ENCODE data around the gene PANK2.

Gene PANK2

DNA sequence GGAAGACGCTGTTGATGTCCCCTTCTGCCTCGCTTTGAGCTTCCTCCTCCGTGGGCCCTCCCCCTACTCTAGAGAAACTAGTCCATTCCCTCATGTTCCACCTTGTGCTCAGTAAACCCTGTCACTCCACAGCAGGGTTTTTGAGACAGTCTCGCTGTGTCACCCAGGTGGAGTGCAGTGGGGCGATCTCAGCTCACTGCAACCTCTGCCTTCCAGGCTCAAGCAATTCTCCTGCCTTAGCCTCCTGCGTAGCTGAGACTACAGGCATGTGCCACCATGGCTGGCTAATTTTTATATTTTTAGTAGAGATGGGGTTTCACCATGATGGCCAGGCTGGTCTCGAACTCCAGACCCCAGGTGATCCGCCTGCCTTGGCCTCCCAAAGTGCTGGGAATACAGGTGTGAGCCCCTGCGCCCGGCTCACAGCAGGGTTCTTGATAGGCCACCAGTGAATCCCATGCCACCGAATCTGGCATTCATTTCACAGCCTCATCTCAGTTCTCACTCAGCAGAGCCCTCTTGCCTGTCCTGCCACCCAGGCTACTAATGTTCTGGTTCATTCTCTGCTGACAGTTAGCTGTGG is 36.0 kb downstream of the PANK2 start:
- H3K4me1 ChIP-seq (ENCODE audit: control insufficient read depth in 1 of 2, insufficient read depth in 2 of 2, low read length in 2 of 2) = peaks cover 9 to 23% of the 10 kb centered on the region in 2 donors
- no peak overlapping the region for H3K27ac ChIP-seq (ENCODE audit: low read depth, low read length)
- H3K9ac ChIP-seq (ENCODE audit: low read depth in 1 of 2, low read length in 2 of 2) = no peak overlapping the region
- H3K27me3 ChIP-seq (ENCODE audit: control insufficient read depth in 1 of 2, insufficient read depth in 2 of 2, low read length in 2 of 2) = no peaks in the 10 kb centered on the region
- H3K4me3 ChIP-seq (ENCODE audit: low read depth in 1 of 2, low read length in 2 of 2) = no peak overlapping the region
- H3K36me3 ChIP-seq (ENCODE audit: control insufficient read depth in 1 of 2, insufficient read depth in 2 of 2, low read length in 2 of 2) = peaks cover 22 to 54% of the 10 kb centered on the region in 2 donors
- no peaks in the 10 kb centered on the region for H3K9me3 ChIP-seq (ENCODE audit: control insufficient read depth in 1 of 2, low read length in 2 of 2)

DNA sequence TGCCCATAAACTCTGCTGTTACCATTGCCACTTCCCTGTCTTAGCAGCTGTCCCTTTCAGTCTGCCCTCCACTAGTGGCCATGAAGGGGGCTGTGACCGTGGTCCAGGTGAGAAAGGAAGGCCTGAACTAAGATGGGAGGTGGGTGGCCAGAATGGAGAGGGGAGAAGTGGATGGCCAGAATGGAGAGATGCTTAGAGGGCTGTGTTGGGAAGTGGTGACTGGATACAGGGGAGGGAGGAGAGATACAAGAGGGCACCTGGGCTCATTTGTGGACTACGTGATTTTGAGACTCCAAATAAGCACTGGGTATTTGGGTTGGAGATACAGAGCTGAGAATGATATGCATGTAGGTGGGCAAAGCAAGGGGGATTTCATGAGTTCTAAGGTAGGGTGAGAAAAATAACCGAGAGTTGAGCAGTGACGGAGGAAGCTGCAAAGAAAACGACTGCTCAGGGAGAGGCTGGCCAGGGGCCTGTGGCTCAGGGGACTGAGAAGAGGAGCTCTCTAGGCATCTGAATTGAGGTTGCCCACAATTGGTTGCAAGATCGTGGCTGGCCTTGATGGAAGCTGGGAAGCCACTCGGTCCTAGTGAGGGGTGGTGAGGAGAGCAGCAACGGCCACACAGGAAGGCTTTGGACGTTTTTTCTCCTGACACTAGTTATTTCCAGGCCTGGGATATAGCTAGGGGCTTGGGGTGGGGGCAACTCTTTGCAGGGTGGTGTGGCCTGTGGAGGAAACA is 36.9 kb downstream of the PANK2 start:
- no peaks in the 10 kb centered on the region for H3K9me3 ChIP-seq (ENCODE audit: control insufficient read depth in 1 of 2, low read length in 2 of 2)
- H3K27ac ChIP-seq (ENCODE audit: low read depth, low read length) = no peak overlapping the region
- peaks cover 9 to 23% of the 10 kb centered on the region in 2 donors for H3K4me1 ChIP-seq (ENCODE audit: control insufficient read depth in 1 of 2, insufficient read depth in 2 of 2, low read length in 2 of 2)
- H3K9ac ChIP-seq (ENCODE audit: low read depth in 1 of 2, low read length in 2 of 2) = no peak overlapping the region
- H3K27me3 ChIP-seq (ENCODE audit: control insufficient read depth in 1 of 2, insufficient read depth in 2 of 2, low read length in 2 of 2) = no peaks in the 10 kb centered on the region
- H3K4me3 ChIP-seq (ENCODE audit: low read depth in 1 of 2, low read length in 2 of 2) = no peak overlapping the region
- H3K36me3 ChIP-seq (ENCODE audit: control insufficient read depth in 1 of 2, insufficient read depth in 2 of 2, low read length in 2 of 2) = peaks cover 22 to 48% of the 10 kb centered on the region in 2 donors

DNA sequence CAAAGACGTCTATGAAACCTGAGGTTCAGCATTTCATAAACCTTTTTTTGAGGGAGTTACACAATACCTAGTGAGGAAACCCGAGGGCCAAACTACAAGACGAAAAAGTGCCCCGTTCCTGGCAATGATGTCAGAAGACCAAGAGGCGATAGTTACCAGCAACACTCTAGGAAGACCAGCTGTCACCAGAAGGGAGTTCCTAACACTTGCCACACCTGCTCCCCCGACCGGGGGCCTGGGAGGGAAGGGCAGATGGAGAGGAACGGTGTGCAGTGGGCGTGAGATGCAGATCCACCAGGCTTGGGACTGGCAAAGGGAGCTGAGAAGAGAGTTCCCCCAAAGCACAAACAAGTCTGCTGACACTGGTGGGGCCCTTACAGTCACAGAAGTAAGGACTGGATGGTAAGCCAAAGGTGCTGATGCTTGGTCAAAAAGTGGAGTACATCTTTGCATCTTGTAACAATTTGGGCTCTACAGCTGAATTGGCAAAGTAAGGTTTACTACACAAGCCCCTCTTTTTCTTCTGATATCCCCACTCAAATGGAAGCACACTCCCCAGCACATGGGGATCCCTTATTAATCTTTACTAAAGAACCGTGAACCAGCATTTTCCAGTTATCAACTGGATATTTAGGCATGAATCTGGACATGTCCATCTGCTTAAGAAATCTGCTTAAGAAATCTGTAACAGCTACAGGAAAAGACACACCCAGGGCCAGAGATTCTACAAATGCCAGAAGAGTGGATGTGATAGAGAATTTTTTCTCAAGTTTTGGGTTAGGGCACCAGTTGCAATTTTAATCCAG is 38.5 kb downstream of the PANK2 start:
- H3K9me3 ChIP-seq (ENCODE audit: control insufficient read depth in 1 of 2, low read length in 2 of 2) = no peaks in the 10 kb centered on the region
- no peak overlapping the region for H3K27ac ChIP-seq (ENCODE audit: low read depth, low read length)
- H3K4me3 ChIP-seq (ENCODE audit: low read depth in 1 of 2, low read length in 2 of 2) = no peak overlapping the region
- no peak overlapping the region for H3K9ac ChIP-seq (ENCODE audit: low read depth in 1 of 2, low read length in 2 of 2)
- peaks cover 22 to 33% of the 10 kb centered on the region in 2 donors for H3K36me3 ChIP-seq (ENCODE audit: control insufficient read depth in 1 of 2, insufficient read depth in 2 of 2, low read length in 2 of 2)
- peaks cover 9 to 18% of the 10 kb centered on the region in 2 donors for H3K4me1 ChIP-seq (ENCODE audit: control insufficient read depth in 1 of 2, insufficient read depth in 2 of 2, low read length in 2 of 2)
- no peaks in the 10 kb centered on the region for H3K27me3 ChIP-seq (ENCODE audit: control insufficient read depth in 1 of 2, insufficient read depth in 2 of 2, low read length in 2 of 2)

DNA sequence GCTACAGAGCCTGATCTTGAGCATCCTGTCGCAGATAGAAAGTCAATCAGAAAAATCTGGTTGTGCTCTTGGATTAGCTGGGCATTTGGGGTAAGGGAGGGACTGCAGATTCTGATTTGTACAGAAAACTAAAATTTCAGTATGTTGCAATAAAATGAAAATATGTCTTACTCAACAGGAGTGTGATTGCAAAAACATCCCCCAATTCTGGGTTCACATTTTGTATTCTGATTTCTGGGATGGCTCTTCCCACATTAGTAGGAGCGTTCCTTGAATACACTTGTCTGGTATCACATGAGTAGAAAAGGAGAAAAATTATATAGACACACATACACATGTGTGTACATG is 40.5 kb downstream of the PANK2 start:
- Histone ChIP-seq H3K4me1 (ENCODE audit: control insufficient read depth in 1 of 2, insufficient read depth in 2 of 2, low read length in 2 of 2) (peaks cover 12 to 16% of the 10 kb centered on the region in 2 donors), H3K4me3 (ENCODE audit: low read depth in 1 of 2, low read length in 2 of 2) (no peak overlapping the region), H3K9ac (ENCODE audit: low read depth in 1 of 2, low read length in 2 of 2) (no peak overlapping the region), H3K27me3 (ENCODE audit: control insufficient read depth in 1 of 2, insufficient read depth in 2 of 2, low read length in 2 of 2) (no peaks in the 10 kb centered on the region), H3K36me3 (ENCODE audit: control insufficient read depth in 1 of 2, insufficient read depth in 2 of 2, low read length in 2 of 2) (peaks cover 13 to 21% of the 10 kb centered on the region in 2 donors), H3K9me3 (ENCODE audit: control insufficient read depth in 1 of 2, low read length in 2 of 2) (no peaks in the 10 kb centered on the region), H3K27ac (ENCODE audit: low read depth, low read length) (no peak overlapping the region)

DNA sequence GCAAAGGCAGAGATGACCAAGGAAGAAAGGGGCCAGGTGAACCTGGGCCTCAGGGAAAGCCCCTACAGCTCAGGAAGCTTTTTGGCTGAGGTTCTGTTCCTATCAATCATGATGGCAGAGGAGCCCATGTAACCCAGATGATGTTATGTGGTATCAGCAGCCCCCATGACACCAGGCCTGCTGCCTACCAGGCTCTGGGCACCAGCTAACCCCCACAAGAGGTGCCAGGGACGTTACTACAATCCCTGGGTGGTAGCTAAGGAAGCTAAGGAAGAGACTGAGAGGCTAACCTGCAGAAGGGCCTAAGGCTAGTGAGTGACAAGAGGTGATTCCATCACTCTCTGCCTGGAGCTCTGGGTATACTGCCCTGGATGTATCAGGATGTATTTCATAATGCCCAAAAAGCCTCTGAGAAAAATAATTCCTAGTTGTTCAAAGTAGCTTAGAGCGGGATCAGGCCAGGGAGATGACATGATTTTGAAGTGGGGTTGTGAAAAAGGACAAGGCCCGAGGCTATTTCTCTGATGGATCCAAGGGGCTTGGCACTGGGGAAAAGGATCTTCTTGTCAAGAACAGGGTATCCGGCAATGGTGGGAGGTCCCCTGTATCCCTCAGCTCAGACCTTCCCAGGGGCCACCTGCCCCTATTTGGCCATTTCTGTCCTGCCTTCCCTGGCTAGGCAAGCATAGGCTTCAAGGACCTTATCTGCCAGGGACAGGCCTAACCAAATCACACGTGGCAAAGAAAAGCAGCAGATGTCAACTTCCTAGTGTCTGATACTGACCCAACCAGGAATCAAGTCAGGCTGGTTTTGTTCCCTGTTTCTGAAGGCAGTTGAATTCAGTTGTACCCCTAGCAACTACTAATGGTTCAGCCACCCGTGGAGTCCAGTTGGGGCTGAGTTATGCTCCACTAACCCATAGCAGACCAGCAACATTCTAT is 41.3 kb downstream of the PANK2 start:
- Histone ChIP-seq H3K9ac (ENCODE audit: low read depth in 1 of 2, low read length in 2 of 2) (no peak overlapping the region), H3K36me3 (ENCODE audit: control insufficient read depth in 1 of 2, insufficient read depth in 2 of 2, low read length in 2 of 2) (peaks cover 9 to 13% of the 10 kb centered on the region in 2 donors), H3K9me3 (ENCODE audit: control insufficient read depth in 1 of 2, low read length in 2 of 2) (no peaks in the 10 kb centered on the region), H3K4me1 (ENCODE audit: control insufficient read depth in 1 of 2, insufficient read depth in 2 of 2, low read length in 2 of 2) (peaks cover 12 to 19% of the 10 kb centered on the region in 2 donors), H3K27ac (ENCODE audit: low read depth, low read length) (no peak overlapping the region), H3K27me3 (ENCODE audit: control insufficient read depth in 1 of 2, insufficient read depth in 2 of 2, low read length in 2 of 2) (no peaks in the 10 kb centered on the region), H3K4me3 (ENCODE audit: low read depth in 1 of 2, low read length in 2 of 2) (no peak overlapping the region)

DNA sequence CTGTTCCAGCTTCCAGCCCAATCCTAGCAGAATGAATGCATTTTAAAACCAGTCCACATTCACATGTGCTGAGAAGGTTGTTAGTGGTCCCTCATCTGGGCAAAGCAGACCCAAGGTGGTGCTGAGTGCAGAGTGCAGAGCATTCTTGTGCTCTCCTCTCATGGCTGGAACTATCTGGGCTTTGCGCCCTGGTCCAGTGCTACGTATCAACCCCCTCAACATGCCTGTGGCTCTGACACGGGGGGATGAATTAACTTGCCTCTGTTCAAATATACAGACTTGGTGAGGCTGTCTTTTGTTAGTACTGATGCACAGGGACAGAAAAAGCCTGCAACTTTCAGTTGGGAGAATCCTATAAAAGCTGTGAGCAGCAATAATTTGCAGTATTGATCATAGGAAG is 42.5 kb downstream of the PANK2 start:
- peaks cover 12 to 19% of the 10 kb centered on the region in 2 donors for H3K4me1 ChIP-seq (ENCODE audit: control insufficient read depth in 1 of 2, insufficient read depth in 2 of 2, low read length in 2 of 2)
- H3K9ac ChIP-seq (ENCODE audit: low read depth in 1 of 2, low read length in 2 of 2) = no peak overlapping the region
- H3K36me3 ChIP-seq (ENCODE audit: control insufficient read depth in 1 of 2, insufficient read depth in 2 of 2, low read length in 2 of 2) = peaks cover 7 to 8% of the 10 kb centered on the region in 2 donors
- H3K27ac ChIP-seq (ENCODE audit: low read depth, low read length) = no peak overlapping the region
- no peaks in the 10 kb centered on the region for H3K27me3 ChIP-seq (ENCODE audit: control insufficient read depth in 1 of 2, insufficient read depth in 2 of 2, low read length in 2 of 2)
- H3K4me3 ChIP-seq (ENCODE audit: low read depth in 1 of 2, low read length in 2 of 2) = no peak overlapping the region
- H3K9me3 ChIP-seq (ENCODE audit: control insufficient read depth in 1 of 2, low read length in 2 of 2) = no peaks in the 10 kb centered on the region

DNA sequence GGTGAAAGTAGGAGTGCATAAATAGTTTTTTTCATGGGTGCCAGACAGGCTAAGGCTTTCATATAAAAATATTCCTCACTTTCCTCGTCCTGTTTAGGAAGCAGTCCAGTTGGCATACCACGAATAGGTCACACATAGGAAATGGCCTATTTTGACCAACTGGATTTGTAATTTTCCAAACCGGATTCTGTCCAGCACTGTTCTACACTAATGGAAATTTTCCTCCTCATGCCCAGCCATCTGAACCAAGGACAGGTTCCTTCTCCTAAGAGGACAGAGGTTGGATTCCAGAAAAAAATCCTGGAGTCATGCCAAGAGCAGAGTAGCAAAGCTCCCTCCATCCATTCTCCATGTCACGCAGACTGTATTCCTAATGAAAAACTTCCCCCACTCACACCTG is 43.1 kb downstream of the PANK2 start:
- Histone ChIP-seq H3K4me1 (ENCODE audit: control insufficient read depth in 1 of 2, insufficient read depth in 2 of 2, low read length in 2 of 2) (peaks cover 12 to 19% of the 10 kb centered on the region in 2 donors), H3K27me3 (ENCODE audit: control insufficient read depth in 1 of 2, insufficient read depth in 2 of 2, low read length in 2 of 2) (no peaks in the 10 kb centered on the region), H3K27ac (ENCODE audit: low read depth, low read length) (no peak overlapping the region), H3K36me3 (ENCODE audit: control insufficient read depth in 1 of 2, insufficient read depth in 2 of 2, low read length in 2 of 2) (peaks cover 7 to 8% of the 10 kb centered on the region in 2 donors), H3K9ac (ENCODE audit: low read depth in 1 of 2, low read length in 2 of 2) (no peak overlapping the region), H3K4me3 (ENCODE audit: low read depth in 1 of 2, low read length in 2 of 2) (peak overlapping the region; percentile 37 to 51), H3K9me3 (ENCODE audit: control insufficient read depth in 1 of 2, low read length in 2 of 2) (no peaks in the 10 kb centered on the region)

DNA sequence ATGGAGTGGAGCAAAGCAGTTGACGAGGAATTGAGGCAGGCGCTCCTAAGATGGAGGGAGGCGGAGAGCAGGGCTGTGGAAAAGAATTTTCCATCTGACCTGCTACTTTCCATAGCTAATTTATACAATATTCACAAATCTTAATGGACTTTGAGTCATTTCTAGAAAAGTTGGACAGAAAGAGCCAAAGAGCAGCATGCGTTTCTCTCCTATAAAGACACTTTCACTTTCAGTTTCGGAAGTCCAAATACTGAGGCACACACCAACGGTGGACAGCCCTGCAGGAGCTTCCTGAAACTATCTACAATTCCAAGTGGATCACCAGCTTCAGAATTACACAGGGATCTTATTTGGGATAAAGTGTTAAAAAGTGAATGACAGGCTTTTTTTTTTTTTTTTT is 43.5 kb downstream of the PANK2 start:
- H3K4me3 ChIP-seq (ENCODE audit: low read depth in 1 of 2, low read length in 2 of 2) = peak overlapping the region; percentile 37 to 51
- no peaks in the 10 kb centered on the region for H3K9me3 ChIP-seq (ENCODE audit: control insufficient read depth in 1 of 2, low read length in 2 of 2)
- peaks cover 12 to 15% of the 10 kb centered on the region in 2 donors for H3K4me1 ChIP-seq (ENCODE audit: control insufficient read depth in 1 of 2, insufficient read depth in 2 of 2, low read length in 2 of 2)
- H3K27ac ChIP-seq (ENCODE audit: low read depth, low read length) = no peak overlapping the region
- no peak overlapping the region for H3K9ac ChIP-seq (ENCODE audit: low read depth in 1 of 2, low read length in 2 of 2)
- H3K36me3 ChIP-seq (ENCODE audit: control insufficient read depth in 1 of 2, insufficient read depth in 2 of 2, low read length in 2 of 2) = peaks cover 7 to 9% of the 10 kb centered on the region in 2 donors
- no peaks in the 10 kb centered on the region for H3K27me3 ChIP-seq (ENCODE audit: control insufficient read depth in 1 of 2, insufficient read depth in 2 of 2, low read length in 2 of 2)

DNA sequence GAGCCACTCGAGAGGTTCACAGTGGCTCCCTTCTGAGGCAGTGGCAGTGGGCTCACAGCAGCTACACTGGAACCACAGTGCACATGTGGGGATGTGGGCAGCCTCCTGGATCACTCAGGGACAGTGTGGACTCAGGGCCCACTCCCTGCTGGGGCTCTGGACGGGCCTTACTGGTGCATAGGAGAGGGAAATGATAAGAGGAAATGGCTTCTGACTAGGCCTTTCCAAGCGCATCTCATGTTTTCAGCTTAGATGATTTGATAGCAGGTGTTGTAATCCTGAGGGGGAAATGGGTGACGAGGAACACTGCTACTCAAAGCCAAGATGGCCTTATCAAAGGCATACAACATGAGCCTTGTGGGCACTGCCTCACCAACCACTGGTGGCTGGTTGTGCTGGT is 44.0 kb downstream of the PANK2 start:
- Histone ChIP-seq H3K9ac (ENCODE audit: low read depth in 1 of 2, low read length in 2 of 2) (no peak overlapping the region), H3K4me1 (ENCODE audit: control insufficient read depth in 1 of 2, insufficient read depth in 2 of 2, low read length in 2 of 2) (peaks cover 10 to 12% of the 10 kb centered on the region in 2 donors), H3K27ac (ENCODE audit: low read depth, low read length) (no peak overlapping the region)

More for the DNA sequence above, 44.0 kb downstream of the PANK2 start:
- peak overlapping the region; percentile 37 to 51 for H3K4me3 ChIP-seq (ENCODE audit: low read depth in 1 of 2, low read length in 2 of 2)
- H3K36me3 ChIP-seq (ENCODE audit: control insufficient read depth in 1 of 2, insufficient read depth in 2 of 2, low read length in 2 of 2) = peaks cover 7 to 12% of the 10 kb centered on the region in 2 donors
- H3K27me3 ChIP-seq (ENCODE audit: control insufficient read depth in 1 of 2, insufficient read depth in 2 of 2, low read length in 2 of 2) = no peaks in the 10 kb centered on the region
- no peaks in the 10 kb centered on the region for H3K9me3 ChIP-seq (ENCODE audit: control insufficient read depth in 1 of 2, low read length in 2 of 2)

All from duodenal mucosa (tissue), 2 donors.